Central memory CD8-positive, alpha-beta T cell (primary cell): ENCODE data around the gene ABCB9.

Experiments used
- ATAC-seq: fragments of 150-1000 bp; cut with Tn5 transposase; replicated peaks from 2 replicates; pipeline ENCODE4 v1.10.0; 2022; ENCODE audit warnings: mild to moderate bottlenecking, moderate FRiP score, moderate number of reproducible peaks; ENCODE audit not compliant: poor library complexity, severe bottlenecking; ENCODE audit errors: extremely low read depth
- DNase-seq, 2 donors: peaks; one replicate each; pipeline ENCODE4 v3.0.0; 2021; ENCODE audit warnings: low spot score in 2 of 2
- H3K27ac Mint-ChIP-seq: one replicate; pipeline ENCODE4 v1.8.0; 2022; ENCODE audit warnings: low read depth, mild to moderate bottlenecking, moderate library complexity, mixed read lengths
- H3K27me3 Mint-ChIP-seq: one replicate; pipeline ENCODE4 v1.8.0; 2022; ENCODE audit warnings: mixed read lengths
- H3K36me3 Mint-ChIP-seq: one replicate; pipeline ENCODE4 v1.8.0; 2022; ENCODE audit warnings: mild to moderate bottlenecking, moderate library complexity, mixed read lengths; ENCODE audit not compliant: insufficient read depth
- H3K4me1 Mint-ChIP-seq: one replicate; pipeline ENCODE4 v1.8.0; 2022; ENCODE audit warnings: mixed read lengths
- H3K4me3 Mint-ChIP-seq: one replicate; pipeline ENCODE4 v1.8.0; 2022; ENCODE audit warnings: mild to moderate bottlenecking, moderate library complexity, mixed read lengths
- H3K9me3 Mint-ChIP-seq: one replicate; pipeline ENCODE4 v1.8.0; 2022; ENCODE audit warnings: mixed read lengths

The ABCB9 gene

GRCh38 chr12:122990961-122991622, 24.8 kb upstream of the ABCB9 start:
- H3K4me1 Mint-ChIP-seq = no peaks in the 10 kb centered on the region
- no peaks in the 10 kb centered on the region for H3K27me3 Mint-ChIP-seq
- H3K4me3 Mint-ChIP-seq = no peak overlapping the region
- no peak for DNase-seq
- ATAC-seq = no peak
- H3K36me3 Mint-ChIP-seq = peaks cover 2% of the 10 kb centered on the region
- no peaks in the 10 kb centered on the region for H3K9me3 Mint-ChIP-seq
- H3K27ac Mint-ChIP-seq = no peak overlapping the region

- no peaks in the 10 kb centered on the region for H3K9me3 Mint-ChIP-seq
- H3K4me3 Mint-ChIP-seq = no peak overlapping the region
- ATAC-seq (no peak), DNase-seq (no peak)
- no peak overlapping the region for H3K27ac Mint-ChIP-seq
- peaks cover 2% of the 10 kb centered on the region for H3K36me3 Mint-ChIP-seq
- no peaks in the 10 kb centered on the region for H3K27me3 Mint-ChIP-seq
- no peaks in the 10 kb centered on the region for H3K4me1 Mint-ChIP-seq
Observed at GRCh38 chr12:122990561-122990960, 24.3 kb upstream of the ABCB9 start.

- no peak overlapping the region for H3K27ac Mint-ChIP-seq
- no peaks in the 10 kb centered on the region for H3K36me3 Mint-ChIP-seq
- H3K9me3 Mint-ChIP-seq = no peaks in the 10 kb centered on the region
- no peaks in the 10 kb centered on the region for H3K27me3 Mint-ChIP-seq
- DNase-seq = no peak
- ATAC-seq = no peak
- H3K4me3 Mint-ChIP-seq = no peak overlapping the region
- peaks cover 5% of the 10 kb centered on the region for H3K4me1 Mint-ChIP-seq
Observed at GRCh38 chr12:122989874-122990419, 23.7 kb upstream of the ABCB9 start.

GRCh38 chr12:122989225-122989839, 23.1 kb upstream of the ABCB9 start:
- DNase-seq = no peak
- peaks cover 3% of the 10 kb centered on the region for H3K36me3 Mint-ChIP-seq
- no peaks in the 10 kb centered on the region for H3K27me3 Mint-ChIP-seq
- no peak for ATAC-seq
- no peaks in the 10 kb centered on the region for H3K9me3 Mint-ChIP-seq
- no peak overlapping the region for H3K27ac Mint-ChIP-seq
- H3K4me3 Mint-ChIP-seq = no peak overlapping the region
- H3K4me1 Mint-ChIP-seq = peaks cover 11% of the 10 kb centered on the region

GRCh38 chr12:122988612-122989212, 22.4 kb upstream of the ABCB9 start:
- Mint-ChIP-seq H3K4me1 (peaks cover 15% of the 10 kb centered on the region), H3K9me3 (no peaks in the 10 kb centered on the region), H3K27me3 (no peaks in the 10 kb centered on the region), H3K4me3 (no peak overlapping the region), H3K36me3 (peaks cover 5% of the 10 kb centered on the region), H3K27ac (no peak overlapping the region)
- DNase-seq = no peak
- ATAC-seq = no peak

GRCh38 chr12:122988036-122988435, 21.8 kb upstream of the ABCB9 start:
- Mint-ChIP-seq H3K4me1 (peaks cover 22% of the 10 kb centered on the region), H3K27ac (no peak overlapping the region), H3K27me3 (no peaks in the 10 kb centered on the region), H3K36me3 (peaks cover 5% of the 10 kb centered on the region), H3K4me3 (no peak overlapping the region), H3K9me3 (no peaks in the 10 kb centered on the region)
- no peak for DNase-seq
- no peak for ATAC-seq

GRCh38 chr12:122987086-122987951, 21.1 kb upstream of the ABCB9 start:
- H3K36me3 Mint-ChIP-seq = peaks cover 5% of the 10 kb centered on the region
- no peak overlapping the region for H3K27ac Mint-ChIP-seq
- no peak for DNase-seq
- no peak overlapping the region for H3K4me3 Mint-ChIP-seq
- no peaks in the 10 kb centered on the region for H3K9me3 Mint-ChIP-seq
- ATAC-seq = no peak
- peaks cover 23% of the 10 kb centered on the region for H3K4me1 Mint-ChIP-seq
- H3K27me3 Mint-ChIP-seq = no peaks in the 10 kb centered on the region

GRCh38 chr12:122986258-122986871, 20.1 kb upstream of the ABCB9 start:
- Mint-ChIP-seq H3K4me1 (peaks cover 28% of the 10 kb centered on the region), H3K9me3 (no peaks in the 10 kb centered on the region), H3K36me3 (peaks cover 5% of the 10 kb centered on the region), H3K4me3 (no peak overlapping the region), H3K27ac (no peak overlapping the region), H3K27me3 (no peaks in the 10 kb centered on the region)
- no peak for DNase-seq
- ATAC-seq = no peak

- no peak overlapping the region for H3K27ac Mint-ChIP-seq
Observed at GRCh38 chr12:122985338-122986257, 19.3 kb upstream of the ABCB9 start.

GRCh38 chr12:122984612-122985337, 18.5 kb upstream of the ABCB9 start:
- Mint-ChIP-seq H3K4me3 (no peak overlapping the region), H3K27me3 (no peaks in the 10 kb centered on the region), H3K36me3 (peaks cover 6% of the 10 kb centered on the region), H3K27ac (no peak overlapping the region), H3K4me1 (peaks cover 35% of the 10 kb centered on the region), H3K9me3 (no peaks in the 10 kb centered on the region)
- DNase-seq (no peak), ATAC-seq (no peak)

More at GRCh38 chr12:122985338-122986257, 19.3 kb upstream of the ABCB9 start:
- no peak for ATAC-seq
- no peak for DNase-seq
- Mint-ChIP-seq H3K9me3 (no peaks in the 10 kb centered on the region), H3K36me3 (peaks cover 5% of the 10 kb centered on the region), H3K4me3 (no peak overlapping the region), H3K27me3 (no peaks in the 10 kb centered on the region), H3K4me1 (peaks cover 35% of the 10 kb centered on the region)
